A549 (cell line): ENCODE measurements around the gene RIPOR2. TPM values are rescaled to one million over a fixed set of nuclear protein-coding genes. Genes with fewer than 3 reads are reported as not detected.

Experiments
- ATAC-seq, 2 experiments: fragments of 200-7000 bp in 1 of 2; fragments of >200 bp in 1 of 2; cut with Nextera tagmentation in 1 of 2; cut with Tn5 transposase in 1 of 2; 3 replicates each; pipeline versions ENCODE4 v1.8.0 to v1.9.1; 2018 to 2020; ENCODE audit warnings: mild to moderate bottlenecking in 1 of 2, moderate library complexity in 1 of 2
- CTCF ChIA-PET: fragments of 300-600 bp; sonication (Branson Sonifier 250); formaldehyde crosslinking; extraction: SDS; loops from one replicate; lab custom pipeline; 2021; ENCODE audit warnings: antibody characterized with exemption, inconsistent platforms; lab: Yijun Ruan, JAX
- POLR2A ChIA-PET: fragments of 350-600 bp; formaldehyde crosslinking; extraction: SDS; loops from one replicate; lab custom pipeline; 2021; ENCODE audit warnings: antibody characterized with exemption, inconsistent platforms; lab: Yijun Ruan, JAX
- DNase-seq, 2 experiments: peaks; one replicate each; pipeline versions ENCODE4 v3.0.0 to v3.0.0-alpha.2; 2011 to 2016; ENCODE audit warnings: low read depth in 1 of 2, low spot score in 1 of 2
- FAIRE-seq: peaks from 2 replicates; lab custom pipeline; 2011; peaks lifted over from hg19 to GRCh38; lab: Jason Lieb, UNC
- H3K27ac ChIP-seq, 2 experiments: fragments of >200 bp; sonication (Bioruptor Twin); formaldehyde crosslinking; 3 replicates each; pipeline ENCODE4 v1.5.1; 2016 to 2017
- H3K4me1 ChIP-seq: fragments of >200 bp; sonication (Bioruptor Twin); formaldehyde crosslinking; 3 replicates; pipeline ENCODE4 v1.6.1; 2016
- H3K4me2 ChIP-seq: fragments of >200 bp; sonication (Bioruptor Twin); formaldehyde crosslinking; 3 replicates; pipeline ENCODE4 v1.6.1; 2016
- H3K4me3 ChIP-seq: fragments of >200 bp; sonication (Bioruptor Twin); formaldehyde crosslinking; 3 replicates; pipeline ENCODE4 v1.5.1; 2016
- H3K9me3 ChIP-seq: fragments of >200 bp; sonication (Bioruptor Twin); formaldehyde crosslinking; 3 replicates; pipeline ENCODE4 v1.6.1; 2016
- BCL3 ChIP-seq: fragments of >200 bp; sonication (Bioruptor Twin); formaldehyde crosslinking; IDR thresholded peaks from 3 replicates; pipeline ENCODE4 v1.6.1; 2016
- CEBPB ChIP-seq, 2 experiments: fragments of >200 bp in 1 of 2; sonication (Bioruptor Twin) in 1 of 2; formaldehyde crosslinking in 1 of 2; IDR thresholded peaks; 2 replicates each; pipeline ENCODE4 v1.6.1; 2012 to 2016
- FOSB ChIP-seq: fragments of 250-450 bp; sonication (Bioruptor Pico); IDR thresholded peaks from 2 replicates; pipeline ENCODE4 v1.5.0; 2020; ENCODE audit warnings: mild to moderate bottlenecking, moderate library complexity
- HDAC2 ChIP-seq: fragments of 200-600 bp; sonication (generic); IDR thresholded peaks from 2 replicates; pipeline ENCODE4 v1.6.1; 2016
- HMGXB4 ChIP-seq: fragments of 250-450 bp; sonication (Bioruptor Pico); IDR thresholded peaks from 2 replicates; pipeline ENCODE4 v1.5.0; 2021; ENCODE audit warnings: mild to moderate bottlenecking, moderate library complexity, borderline replicate concordance
- JUNB ChIP-seq: fragments of >200 bp; sonication (Bioruptor Twin); formaldehyde crosslinking; IDR thresholded peaks from 2 replicates; pipeline ENCODE4 v1.6.1; 2016
- MAFK ChIP-seq: fragments of 450-650 bp; IDR thresholded peaks from 2 replicates; pipeline ENCODE4 v1.6.1; 2014; ENCODE audit not compliant: partially characterized antibody
- MAX ChIP-seq: IDR thresholded peaks from 2 replicates; pipeline ENCODE4 v1.6.1; 2012
- NFE2L2 ChIP-seq: fragments of 150-350 bp; conservative IDR thresholded peaks from 2 replicates; pipeline ENCODE4 v1.6.1; 2014; ENCODE audit warnings: low read length
- RAD21 ChIP-seq, 2 experiments: fragments of >200 bp in 1 of 2; sonication (Bioruptor Twin) in 1 of 2; formaldehyde crosslinking in 1 of 2; IDR thresholded peaks in 1 of 2; conservative IDR thresholded peaks in 1 of 2; 2 replicates in 1 of 2; 3 replicates in 1 of 2; pipeline ENCODE4 v1.6.1; 2012 to 2018; ENCODE audit warnings: inconsistent platforms in 1 of 2
- RARB ChIP-seq: fragments of 250-450 bp; sonication (Bioruptor Pico); IDR thresholded peaks from 2 replicates; pipeline ENCODE4 v1.8.0; 2021; ENCODE audit warnings: mild to moderate bottlenecking, moderate library complexity
- SMC3 ChIP-seq: fragments of >200 bp; sonication (Bioruptor Twin); formaldehyde crosslinking; IDR thresholded peaks from 3 replicates; pipeline ENCODE4 v1.6.1; 2018; ENCODE audit warnings: inconsistent platforms
- TP53 ChIP-seq: fragments of 250-450 bp; sonication (Bioruptor Pico); IDR thresholded peaks from 2 replicates; pipeline ENCODE4 v1.5.0; 2021; ENCODE audit warnings: mild to moderate bottlenecking, moderate library complexity
- ZC3H11A ChIP-seq: fragments of 450-650 bp; IDR thresholded peaks from 2 replicates; pipeline ENCODE4 v1.6.1; 2014; ENCODE audit warnings: antibody characterized with exemption, mild to moderate bottlenecking
- ZFP36 ChIP-seq: fragments of 450-650 bp; IDR thresholded peaks from 2 replicates; pipeline ENCODE4 v1.6.1; 2014; ENCODE audit warnings: borderline replicate concordance; ENCODE audit not compliant: partially characterized antibody
- ZSCAN20 ChIP-seq: fragments of 250-450 bp; sonication (Bioruptor Pico); IDR thresholded peaks from 2 replicates; pipeline ENCODE4 v1.8.0; 2022; ENCODE audit warnings: mild to moderate bottlenecking, moderate library complexity
- WGBS: methylation state at CpG from one replicate; pipeline ENCODE4 v1.1.6; 2017; ENCODE audit errors: missing lambda C conversion rate; 5-methylcytosine and 5-hydroxymethylcytosine counted together
- polyA plus RNA-seq, 4 experiments: library from polyadenylated mRNA; depleted of rRNA in 3 of 4; stranded (reverse); fragments of >200 nt; fragmentation: RNase III in 1 of 4; extraction: RNeasy Plus Mini Kit Qiagen cat#74134 plus additional on column Dnase treatment in 1 of 4; gene quantifications; 2 replicates in 3 of 4; 3 replicates in 1 of 4; pipeline ENCODE4 v1.2.3, GENCODE V29; 2011 to 2017
- TF ChIP-seq, protein P1 (sequence below): IDR thresholded peaks from 2 replicates; pipeline ENCODE4 v1.6.1; 2012; ENCODE audit warnings: low read depth, borderline replicate concordance

The RIPOR2 gene
- polyA plus RNA-seq, 2 of the 4 experiments (the other 2 are of a cell fraction): 0.01 TPM; not detected in 1

GRCh38 chr6:24974182-24975171 lies 38.7 kb upstream of the RIPOR2 start:
- Histone ChIP-seq H3K9me3 (no peaks in the 10 kb centered on the region), H3K4me3 (no peak overlapping the region), H3K27ac (no peak overlapping the region), H3K4me2 (no peak overlapping the region), H3K4me1 (no peaks in the 10 kb centered on the region)
- CTCF ChIA-PET: no interaction called here
- ATAC-seq (no peak), FAIRE-seq (no peak), DNase-seq (no peak)
- POLR2A ChIA-PET: no interaction called here
- no peak for TF ChIP-seq RARB (CRISPR knock-in tag)
- TF ChIP-seq SMC3: no peak
- no peak for TF ChIP-seq ZFP36
- no peak for TF ChIP-seq JUNB
- no peak for TF ChIP-seq HDAC2
- 59% methylated on average over 6 of the region's 7 CpGs for WGBS

GRCh38 chr6:24972311-24972958 lies 36.7 kb upstream of the RIPOR2 start:
- WGBS: 62% methylated on average over 3 of the region's 3 CpGs
- no peak overlapping the region for H3K4me3 ChIP-seq
- ChIA-PET CTCF (no interaction called here), POLR2A (no interaction called here)
- H3K9me3 ChIP-seq: no peaks in the 10 kb centered on the region
- no peak for FAIRE-seq
- ATAC-seq: no peak
- DNase-seq: no peak
- TF ChIP-seq MAX (no peak), MAFK (peak; percentile 68)
- no peaks in the 10 kb centered on the region for H3K4me1 ChIP-seq
- no peak overlapping the region for H3K4me2 ChIP-seq
- H3K27ac ChIP-seq: no peak overlapping the region

GRCh38 chr6:24971067-24971466 lies 35.3 kb upstream of the RIPOR2 start:
- Histone ChIP-seq H3K27ac (no peak overlapping the region), H3K4me3 (no peak overlapping the region), H3K9me3 (no peaks in the 10 kb centered on the region), H3K4me2 (no peak overlapping the region), H3K4me1 (no peaks in the 10 kb centered on the region)
- ATAC-seq (no peak), DNase-seq (no peak), FAIRE-seq (no peak)
- TF ChIP-seq, protein P1, sequence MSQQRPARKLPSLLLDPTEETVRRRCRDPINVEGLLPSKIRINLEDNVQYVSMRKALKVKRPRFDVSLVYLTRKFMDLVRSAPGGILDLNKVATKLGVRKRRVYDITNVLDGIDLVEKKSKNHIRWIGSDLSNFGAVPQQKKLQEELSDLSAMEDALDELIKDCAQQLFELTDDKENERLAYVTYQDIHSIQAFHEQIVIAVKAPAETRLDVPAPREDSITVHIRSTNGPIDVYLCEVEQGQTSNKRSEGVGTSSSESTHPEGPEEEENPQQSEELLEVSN: no peak
- TF ChIP-seq RAD21 (conservative IDR thresholded peaks at IDR 0.05 in 1 of 2, IDR thresholded peaks at IDR 0.05 in 1 of 2) (no peak), CEBPB (IDR thresholded peaks at IDR 0.05) (no peak), HDAC2 (no peak), FOSB (no peak), BCL3 (no peak), NFE2L2 (no peak), HMGXB4 (CRISPR knock-in tag) (no peak), JUNB (no peak), ZSCAN20 (no peak), MAFK (no peak), ZC3H11A (no peak), TP53 (CRISPR knock-in tag) (no peak)
- WGBS: 23% methylated on average over 2 of the region's 2 CpGs
- ChIA-PET CTCF (no interaction called here), POLR2A (no interaction called here)
